IMR-90 (cell line): ENCODE measurements around the gene SPSB2. TPM values are rescaled to one million over a fixed set of nuclear protein-coding genes. Genes with fewer than 3 reads are reported as not detected.

Experiments
- ATAC-seq: fragments of 200-7000 bp; cut with Tn5 transposase; 2 replicates; pipeline ENCODE4 v1.9.1; 2020; ENCODE audit warnings: low read depth, mild to moderate bottlenecking, moderate library complexity
- BruUV-seq: library from RNA; stranded (reverse); fragments of 400-500 nt; replicated peaks from 2 replicates; lab custom pipeline; 2021; lab: Mats Ljungman, UMichigan
- CTCF ChIA-PET: fragments of 300-600 bp; formaldehyde crosslinking; extraction: SDS; loops from one replicate; lab custom pipeline; 2021; ENCODE audit warnings: antibody characterized with exemption; lab: Yijun Ruan, JAX
- POLR2A ChIA-PET: fragments of 300-600 bp; sonication (Branson Sonifier 250); formaldehyde crosslinking; loops from one replicate; lab custom pipeline; 2022; ENCODE audit warnings: antibody characterized with exemption; ENCODE audit not compliant: unreplicated experiment; lab: Charles Lee
- DNase-seq: peaks from one replicate; pipeline ENCODE4 v3.0.0; 2013
- H2AFZ ChIP-seq: replicated peaks from 2 replicates; pipeline ENCODE3; 2013; ENCODE audit warnings: low read length, mild to moderate bottlenecking; ENCODE audit not compliant: poor library complexity
- H2AK5ac ChIP-seq: 2 replicates; pipeline ENCODE4 v1.6.1; 2013; ENCODE audit warnings: low read depth, low read length, inconsistent platforms
- H2AK9ac ChIP-seq: replicated peaks from 2 replicates; pipeline ENCODE3; 2013; ENCODE audit warnings: mild to moderate bottlenecking, low read depth, low read length, moderate library complexity; ENCODE audit not compliant: poor library complexity
- H2BK120ac ChIP-seq: 2 replicates; pipeline ENCODE4 v1.6.1; 2013; ENCODE audit warnings: low read depth, low read length, inconsistent platforms
- H2BK15ac ChIP-seq: 3 replicates; pipeline ENCODE4 v1.6.1; 2013; ENCODE audit warnings: low read depth, low read length, inconsistent platforms
- H2BK20ac ChIP-seq: 2 replicates; pipeline ENCODE4 v1.6.1; 2013; ENCODE audit warnings: low read depth, mild to moderate bottlenecking, inconsistent platforms, low read length, moderate library complexity
- H2BK5ac ChIP-seq: 2 replicates; pipeline ENCODE4 v1.6.1; 2013; ENCODE audit warnings: mild to moderate bottlenecking, low read depth, low read length, inconsistent platforms; ENCODE audit not compliant: poor library complexity, severe bottlenecking
- H3K14ac ChIP-seq: replicated peaks from 2 replicates; pipeline ENCODE4 v1.6.1; 2013; ENCODE audit warnings: low read depth, low read length, inconsistent platforms
- H3K18ac ChIP-seq: 2 replicates; pipeline ENCODE4 v1.6.1; 2013; ENCODE audit warnings: low read depth, low read length, control low read depth
- H3K23ac ChIP-seq: 2 replicates; pipeline ENCODE4 v1.6.1; 2013; ENCODE audit warnings: low read depth, low read length, inconsistent platforms
- H3K27ac ChIP-seq: 2 replicates; pipeline ENCODE4 v1.5.1; 2013; ENCODE audit warnings: mild to moderate bottlenecking, control low read depth, low read length; ENCODE audit not compliant: insufficient read depth
- H3K27me3 ChIP-seq: 2 replicates; pipeline ENCODE4 v1.6.1; 2013; ENCODE audit warnings: low read length; ENCODE audit not compliant: control insufficient read depth, insufficient read depth
- H3K36me3 ChIP-seq: 2 replicates; pipeline ENCODE4 v1.6.1; 2013; ENCODE audit warnings: low read length, mixed read lengths; ENCODE audit not compliant: control insufficient read depth, insufficient read depth
- H3K4ac ChIP-seq: 2 replicates; pipeline ENCODE4 v1.6.1; 2013; ENCODE audit warnings: low read depth, low read length, inconsistent platforms
- H3K4me1 ChIP-seq: 2 replicates; pipeline ENCODE4 v1.6.1; 2013; ENCODE audit warnings: low read length, mixed read lengths; ENCODE audit not compliant: control insufficient read depth, insufficient read depth
- H3K4me2 ChIP-seq: 2 replicates; pipeline ENCODE4 v1.6.1; 2013; ENCODE audit warnings: low read depth, mild to moderate bottlenecking, control low read depth, low read length, moderate library complexity
- H3K4me3 ChIP-seq: 2 replicates; pipeline ENCODE4 v1.5.1; 2013; ENCODE audit warnings: low read depth, mild to moderate bottlenecking, control low read depth, low read length, moderate library complexity; ENCODE audit not compliant: insufficient read depth
- H3K56ac ChIP-seq: 2 replicates; pipeline ENCODE4 v1.6.1; 2013; ENCODE audit warnings: low read length, inconsistent platforms; ENCODE audit not compliant: insufficient read depth; ENCODE audit errors: extremely low read depth
- H3K79me1 ChIP-seq, 2 experiments: 2 replicates each; pipeline ENCODE4 v1.6.1; 2013; ENCODE audit warnings: low read length in 2 of 2, inconsistent platforms in 1 of 2, low read depth in 1 of 2
- H3K9ac ChIP-seq: 2 replicates; pipeline ENCODE4 v1.6.1; 2013; ENCODE audit warnings: low read depth, low read length, control low read depth
- H3K9me1 ChIP-seq: 2 replicates; pipeline ENCODE4 v1.6.1; 2013; ENCODE audit warnings: low read length, inconsistent platforms; ENCODE audit not compliant: insufficient read depth
- H3K9me3 ChIP-seq: 2 replicates; pipeline ENCODE4 v1.6.1; 2013; ENCODE audit warnings: low read length; ENCODE audit not compliant: control insufficient read depth, insufficient read depth
- H4K20me1 ChIP-seq: 2 replicates; pipeline ENCODE4 v1.6.1; 2013; ENCODE audit warnings: low read length, inconsistent platforms; ENCODE audit not compliant: insufficient read depth
- H4K5ac ChIP-seq: 2 replicates; pipeline ENCODE4 v1.6.1; 2013; ENCODE audit warnings: mild to moderate bottlenecking, low read depth, low read length, control low read depth
- H4K8ac ChIP-seq, 2 experiments: 2 replicates each; pipeline ENCODE4 v1.6.1; 2013; ENCODE audit warnings: low read depth in 2 of 2, low read length in 2 of 2, control low read depth in 1 of 2, inconsistent platforms in 1 of 2
- H4K91ac ChIP-seq: 2 replicates; pipeline ENCODE4 v1.6.1; 2013; ENCODE audit warnings: low read depth, low read length, inconsistent platforms; ENCODE audit not compliant: insufficient read depth
- MAZ ChIP-seq: IDR thresholded peaks from 2 replicates; pipeline ENCODE4 v1.6.1; 2012; ENCODE audit warnings: low read depth, mild to moderate bottlenecking, low read length, improper control_type of control experiment, moderate library complexity, borderline replicate concordance
- MXI1 ChIP-seq: IDR thresholded peaks from 2 replicates; pipeline ENCODE4 v1.6.1; 2012; ENCODE audit warnings: low read depth, mild to moderate bottlenecking, low read length, moderate library complexity, borderline replicate concordance
- POLR2A ChIP-seq: IDR thresholded peaks from 2 replicates; pipeline ENCODE4 v1.6.1; 2012; ENCODE audit warnings: mild to moderate bottlenecking, low read depth, low read length
- RAD21 ChIP-seq: IDR thresholded peaks from 2 replicates; pipeline ENCODE4 v1.6.1; 2012; ENCODE audit warnings: low read length, improper control_type of control experiment
- RCOR1 ChIP-seq: IDR thresholded peaks from 2 replicates; pipeline ENCODE4 v1.6.1; 2012; ENCODE audit warnings: mild to moderate bottlenecking, low read length, improper control_type of control experiment; ENCODE audit not compliant: insufficient replicate concordance
- WGBS, 2 experiments: methylation state at CpG; one replicate each; pipeline versions ENCODE4 v1.1.5 to v1.1.7; 2013; ENCODE audit warnings: missing lambda C conversion rate in 2 of 2; ENCODE audit not compliant: insufficient read length in 1 of 2; ENCODE audit errors: extremely low coverage in 2 of 2; 5-methylcytosine and 5-hydroxymethylcytosine counted together
- dilution Hi-C: fragments of 300-500 bp; cut with HindIII; formaldehyde crosslinking; loops from one replicate; pipeline ENCODE4 v1.14.3; 2018; ENCODE audit warnings: low sequenced_read_pairs; ENCODE audit not compliant: unreplicated experiment
- in situ Hi-C: fragments of 300-500 bp; cut with MboI; formaldehyde crosslinking; loops from 3 replicates; pipeline ENCODE4 v1.14.3; 2019; ENCODE audit warnings: low sequenced_read_pairs, inconsistent platforms, mixed read lengths
- intact Hi-C: fragments of 100-400 bp; cut with micrococcal nuclease; formaldehyde crosslinking; loops from 2 replicates; pipeline ENCODE4 v1.10.0; 2022
- polyA plus RNA-seq, 3 experiments: library from polyadenylated mRNA; depleted of rRNA; stranded (reverse); fragments of >200 nt; gene quantifications; 2 replicates each; pipeline ENCODE4 v1.2.3, GENCODE V29; 2012; ENCODE audit warnings: low replicate concordance in 1 of 3
- total RNA-seq: library from RNA; depleted of rRNA; stranded (reverse); fragments of >200 nt; gene quantifications from 2 replicates; pipeline ENCODE4 v1.2.3, GENCODE V29; 2012
- TF ChIP-seq, protein P1 (sequence below): fragments of 150-350 bp; IDR thresholded peaks from 2 replicates; pipeline ENCODE4 v1.6.1; 2016; ENCODE audit warnings: low read depth, mild to moderate bottlenecking, low read length, moderate library complexity, borderline replicate concordance

Gene SPSB2
- total and polyA plus RNA-seq, 2 of the 4 experiments (the other 2 are of a cell fraction), result 1.3 to 4.1 TPM

DNA sequence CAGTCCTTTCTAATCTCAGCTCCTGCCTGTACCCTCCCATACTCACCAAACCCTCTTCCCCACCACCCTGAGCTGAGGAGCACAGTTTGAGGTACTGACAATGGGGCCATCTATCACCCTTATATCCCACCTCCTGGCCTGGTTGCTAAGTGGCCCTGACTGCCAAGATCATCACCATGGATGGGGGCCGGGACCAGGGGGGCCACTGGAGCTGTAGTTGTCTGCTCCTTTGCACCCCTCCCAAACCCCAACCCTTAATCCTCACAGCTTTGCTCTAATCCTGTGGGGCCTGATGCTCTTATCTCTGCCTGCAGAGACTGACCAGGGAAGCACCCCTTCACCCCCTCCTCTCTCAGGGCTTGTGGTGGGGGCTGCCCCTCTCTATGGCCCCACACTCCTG, 32.8 kb downstream of the SPSB2 start:
- intact Hi-C loops (no loop called here), in situ Hi-C loops (no loop called here), dilution Hi-C loops (no loop called here)
- no peak overlapping the region for H3K9ac ChIP-seq
- H3K27me3 ChIP-seq, result no peaks in the 10 kb centered on the region
- no peak overlapping the region for H2AK9ac ChIP-seq
- no peak overlapping the region for H2AFZ ChIP-seq
- no peak overlapping the region for H2AK5ac ChIP-seq
- no peak overlapping the region for H4K8ac ChIP-seq
- WGBS, 2 experiments, result no CpG with 5 or more reads among the region's 1 CpG
- no peak overlapping the region for H3K14ac ChIP-seq
- no peak overlapping the region for H2BK120ac ChIP-seq
- ChIA-PET CTCF (no interaction called here), POLR2A (no interaction called here)
- no peak overlapping the region for H3K4ac ChIP-seq
- H2BK20ac ChIP-seq, result no peak overlapping the region
- H3K79me1 ChIP-seq, result peaks cover 0 to 3% of the 10 kb centered on the region in 2 experiments; a peak in 2 of 4 replicates
- no peak overlapping the region for H2BK5ac ChIP-seq
- H4K5ac ChIP-seq, result no peak overlapping the region
- H3K23ac ChIP-seq, result no peak overlapping the region
- H3K4me3 ChIP-seq, result no peak overlapping the region
- H3K27ac ChIP-seq, result no peak overlapping the region
- H3K36me3 ChIP-seq, result peaks cover 70% of the 10 kb centered on the region
- ATAC-seq, result no peak
- no peaks in the 10 kb centered on the region for H3K9me3 ChIP-seq
- H3K4me2 ChIP-seq, result no peak overlapping the region
- no peak overlapping the region for H3K56ac ChIP-seq
- BruUV-seq, result no TSS peak
- DNase-seq, result no peak
- TF ChIP-seq RAD21 (no peak), RCOR1 (no peak), MAZ (no peak), POLR2A (no peak), MXI1 (no peak)
- TF ChIP-seq, protein P1, sequence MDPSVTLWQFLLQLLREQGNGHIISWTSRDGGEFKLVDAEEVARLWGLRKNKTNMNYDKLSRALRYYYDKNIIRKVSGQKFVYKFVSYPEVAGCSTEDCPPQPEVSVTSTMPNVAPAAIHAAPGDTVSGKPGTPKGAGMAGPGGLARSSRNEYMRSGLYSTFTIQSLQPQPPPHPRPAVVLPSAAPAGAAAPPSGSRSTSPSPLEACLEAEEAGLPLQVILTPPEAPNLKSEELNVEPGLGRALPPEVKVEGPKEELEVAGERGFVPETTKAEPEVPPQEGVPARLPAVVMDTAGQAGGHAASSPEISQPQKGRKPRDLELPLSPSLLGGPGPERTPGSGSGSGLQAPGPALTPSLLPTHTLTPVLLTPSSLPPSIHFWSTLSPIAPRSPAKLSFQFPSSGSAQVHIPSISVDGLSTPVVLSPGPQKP, result no peak
- H4K20me1 ChIP-seq, result peaks cover 3% of the 10 kb centered on the region
- no peaks in the 10 kb centered on the region for H3K4me1 ChIP-seq
- no peaks in the 10 kb centered on the region for H3K9me1 ChIP-seq
- no peak overlapping the region for H3K18ac ChIP-seq
- no peak overlapping the region for H4K91ac ChIP-seq
- no peak overlapping the region for H2BK15ac ChIP-seq
